Mononuclear cell (primary cell): ENCODE results near the gene CNTRL. TPM values are rescaled to one million over a fixed set of nuclear protein-coding genes. Genes with fewer than 3 reads are reported as not detected.
A peak's percentile ranks its signal among the peaks of the same experiment; 100 is the strongest.
"Not testable (repeated sequence)": the region's sequence is repeated elsewhere in the genome, so short reads cannot be mapped to it uniquely, and the experiment has no call there.

Experiments
- H3K27me3 ChIP-seq: 2 replicates; pipeline ENCODE4 v1.6.0; 2011; ENCODE audit warnings: low read length, control low read depth; ENCODE audit not compliant: insufficient read depth
- H3K4me1 ChIP-seq: 2 replicates; pipeline ENCODE4 v1.5.1; 2011; ENCODE audit warnings: mild to moderate bottlenecking, low read length, control low read depth; ENCODE audit not compliant: insufficient read depth
- H3K4me3 ChIP-seq: 2 replicates; pipeline ENCODE4 v1.5.1; 2011; ENCODE audit warnings: mild to moderate bottlenecking, low read length, moderate library complexity
- H3K9me3 ChIP-seq: 2 replicates; pipeline ENCODE4 v1.5.1; 2011; ENCODE audit warnings: low read depth, mild to moderate bottlenecking, control low read depth, low read length
- total RNA-seq: library from RNA; depleted of rRNA; stranded (reverse); fragments of >200 nt; gene quantifications from one replicate; pipeline ENCODE4 v1.2.3, GENCODE V29; 2012

Gene CNTRL
- total RNA-seq, 1 donor = 35.2 TPM

GRCh38 chr9:121095057-121095456 lies 20.3 kb downstream of the CNTRL start:
- H3K27me3 ChIP-seq = no peaks in the 10 kb centered on the region
- no peak overlapping the region for H3K4me3 ChIP-seq
- H3K9me3 ChIP-seq = no peaks in the 10 kb centered on the region
- no peaks in the 10 kb centered on the region for H3K4me1 ChIP-seq

DNA sequence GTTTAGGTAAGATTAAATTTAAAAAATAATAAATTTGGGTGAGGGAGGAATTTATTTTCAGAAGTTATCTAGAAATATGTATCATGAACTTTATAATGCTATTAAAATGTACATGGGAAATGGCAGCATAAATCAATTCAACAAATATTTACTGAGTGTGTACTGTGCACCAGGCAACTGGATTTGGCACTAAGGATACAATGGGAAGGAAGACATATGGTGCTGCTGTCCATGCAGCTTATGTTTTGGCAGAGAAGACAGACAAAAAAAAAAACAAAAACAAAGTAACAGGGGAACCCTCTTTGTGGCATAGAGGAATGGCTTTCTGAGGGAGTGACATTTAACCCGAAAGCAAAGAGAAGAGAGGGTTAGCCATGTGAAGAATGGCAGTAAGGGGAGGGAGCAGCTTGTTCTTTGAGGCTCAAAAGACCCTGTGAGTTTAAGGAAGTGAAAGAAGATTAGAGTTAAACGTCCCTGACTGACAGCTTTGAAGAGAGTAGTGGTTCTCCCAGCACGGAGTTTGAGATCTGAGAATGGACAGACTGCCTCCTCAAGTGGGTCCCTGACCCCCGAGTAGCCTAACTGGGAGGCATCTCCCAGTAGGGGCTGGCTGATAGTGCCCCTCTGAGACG lies 23.9 kb downstream of the CNTRL start:
- Histone ChIP-seq H3K9me3 (no peaks in the 10 kb centered on the region), H3K4me3 (no peak overlapping the region), H3K27me3 (no peaks in the 10 kb centered on the region), H3K4me1 (no peaks in the 10 kb centered on the region)

GRCh38 chr9:121104054-121104453 lies 29.3 kb downstream of the CNTRL start:
- H3K4me1 ChIP-seq = peaks cover 35% of the 10 kb centered on the region
- H3K4me3 ChIP-seq, H3K27me3 ChIP-seq, H3K9me3 ChIP-seq: not testable (repeated sequence)

DNA sequence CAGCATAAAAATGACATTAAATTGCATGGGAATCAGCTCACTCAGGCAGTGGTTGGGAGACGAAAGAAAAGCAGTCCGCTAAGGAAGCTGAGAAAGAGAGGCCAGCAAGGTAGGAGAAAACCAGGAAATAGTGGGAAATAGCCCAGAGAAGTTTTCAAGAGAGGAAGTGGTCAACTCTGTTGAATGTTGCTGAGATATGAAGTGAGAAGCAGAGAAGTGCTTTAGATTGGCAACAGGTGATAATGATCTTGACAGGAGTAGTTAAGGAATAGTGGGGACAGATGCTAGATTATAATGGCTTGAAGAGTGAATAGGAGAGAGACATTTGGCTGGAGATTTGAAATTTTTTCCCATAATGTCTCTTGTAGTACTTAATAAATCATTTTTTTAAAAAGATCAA lies 30.8 kb downstream of the CNTRL start:
- no peaks in the 10 kb centered on the region for H3K9me3 ChIP-seq
- H3K4me1 ChIP-seq = peaks cover 35% of the 10 kb centered on the region
- H3K27me3 ChIP-seq = no peaks in the 10 kb centered on the region
- H3K4me3 ChIP-seq = no peak overlapping the region

DNA sequence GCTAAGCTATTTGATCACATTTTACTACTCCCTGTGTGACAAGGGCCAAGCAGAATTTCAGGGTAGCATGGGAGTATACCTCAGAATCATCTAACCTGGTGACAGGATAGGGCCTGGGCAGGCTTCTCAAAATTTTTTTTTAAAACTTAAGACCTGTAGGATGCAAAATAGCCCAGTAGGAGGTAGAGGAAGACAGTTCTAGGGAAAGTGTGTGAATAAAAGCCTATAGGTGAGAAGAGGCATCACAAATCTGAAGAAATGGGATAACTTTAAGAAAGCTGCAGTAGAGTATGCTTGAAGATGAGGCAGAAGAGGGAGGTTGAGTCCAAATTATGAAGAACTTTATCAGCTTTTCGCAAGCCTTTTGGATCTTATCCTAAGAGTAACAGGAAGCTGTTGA lies 32.3 kb downstream of the CNTRL start:
- Histone ChIP-seq H3K4me1 (peaks cover 35% of the 10 kb centered on the region), H3K9me3 (no peaks in the 10 kb centered on the region), H3K27me3 (no peaks in the 10 kb centered on the region), H3K4me3 (no peak overlapping the region)

GRCh38 chr9:121107881-121108280 lies 33.1 kb downstream of the CNTRL start:
- Histone ChIP-seq H3K4me3 (no peak overlapping the region), H3K27me3 (no peaks in the 10 kb centered on the region), H3K4me1 (peaks cover 35% of the 10 kb centered on the region), H3K9me3 (no peaks in the 10 kb centered on the region)

- H3K9me3 ChIP-seq = no peaks in the 10 kb centered on the region
Observed at GRCh38 chr9:121115466-121115865, 40.7 kb downstream of the CNTRL start.

DNA sequence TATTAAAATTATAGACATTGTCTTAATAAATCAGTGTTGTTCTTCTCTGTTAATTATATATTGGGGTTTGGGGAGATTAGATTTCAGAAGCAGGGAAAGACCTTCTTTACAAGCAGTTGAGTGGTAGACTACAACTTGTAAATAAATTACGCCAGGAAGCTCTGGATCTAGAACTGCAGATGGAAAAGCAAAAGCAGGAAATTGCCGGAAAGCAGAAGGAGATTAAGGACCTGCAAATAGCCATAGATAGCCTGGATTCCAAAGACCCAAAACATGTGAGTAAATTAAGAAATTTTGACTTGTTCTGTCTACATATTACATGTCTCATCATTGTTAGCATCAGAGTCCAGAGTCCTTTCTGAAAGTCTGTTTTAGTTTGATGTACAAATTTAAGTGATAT lies 43.5 kb downstream of the CNTRL start:
- Histone ChIP-seq H3K27me3 (no peaks in the 10 kb centered on the region), H3K4me3 (no peak overlapping the region), H3K4me1 (peaks cover 20% of the 10 kb centered on the region), H3K9me3 (no peaks in the 10 kb centered on the region)

More at GRCh38 chr9:121115466-121115865, 40.7 kb downstream of the CNTRL start:
- Histone ChIP-seq H3K4me1 (peaks cover 3% of the 10 kb centered on the region), H3K27me3 (no peaks in the 10 kb centered on the region), H3K4me3 (no peak overlapping the region)

DNA sequence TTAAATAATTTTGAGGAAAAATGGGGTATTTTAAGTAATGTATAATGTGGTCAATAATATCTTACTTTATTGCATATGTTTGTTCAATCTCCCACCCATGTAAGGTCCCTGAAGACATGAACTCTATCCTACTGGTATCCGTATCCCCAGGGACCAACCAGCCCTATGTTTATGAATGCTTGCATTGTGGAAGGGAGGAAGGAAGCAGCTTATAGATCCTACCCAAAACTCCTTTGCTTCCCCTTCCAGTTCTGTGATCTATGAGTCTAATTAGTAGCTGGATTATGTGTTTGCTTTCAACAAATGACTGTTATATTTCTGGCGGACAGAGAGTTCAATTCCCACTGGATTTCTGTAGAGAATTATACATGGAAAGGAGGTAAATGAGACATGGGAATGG lies 45.6 kb downstream of the CNTRL start:
- peaks cover 28% of the 10 kb centered on the region for H3K4me1 ChIP-seq
- H3K4me3 ChIP-seq = no peak overlapping the region
- no peaks in the 10 kb centered on the region for H3K9me3 ChIP-seq
- H3K27me3 ChIP-seq = no peaks in the 10 kb centered on the region

- Histone ChIP-seq H3K9me3 (no peaks in the 10 kb centered on the region), H3K4me3 (peak overlapping the region; percentile 30), H3K27me3 (no peaks in the 10 kb centered on the region), H3K4me1 (peaks cover 28% of the 10 kb centered on the region)
Observed at GRCh38 chr9:121121582-121122087, 46.9 kb downstream of the CNTRL start.

DNA sequence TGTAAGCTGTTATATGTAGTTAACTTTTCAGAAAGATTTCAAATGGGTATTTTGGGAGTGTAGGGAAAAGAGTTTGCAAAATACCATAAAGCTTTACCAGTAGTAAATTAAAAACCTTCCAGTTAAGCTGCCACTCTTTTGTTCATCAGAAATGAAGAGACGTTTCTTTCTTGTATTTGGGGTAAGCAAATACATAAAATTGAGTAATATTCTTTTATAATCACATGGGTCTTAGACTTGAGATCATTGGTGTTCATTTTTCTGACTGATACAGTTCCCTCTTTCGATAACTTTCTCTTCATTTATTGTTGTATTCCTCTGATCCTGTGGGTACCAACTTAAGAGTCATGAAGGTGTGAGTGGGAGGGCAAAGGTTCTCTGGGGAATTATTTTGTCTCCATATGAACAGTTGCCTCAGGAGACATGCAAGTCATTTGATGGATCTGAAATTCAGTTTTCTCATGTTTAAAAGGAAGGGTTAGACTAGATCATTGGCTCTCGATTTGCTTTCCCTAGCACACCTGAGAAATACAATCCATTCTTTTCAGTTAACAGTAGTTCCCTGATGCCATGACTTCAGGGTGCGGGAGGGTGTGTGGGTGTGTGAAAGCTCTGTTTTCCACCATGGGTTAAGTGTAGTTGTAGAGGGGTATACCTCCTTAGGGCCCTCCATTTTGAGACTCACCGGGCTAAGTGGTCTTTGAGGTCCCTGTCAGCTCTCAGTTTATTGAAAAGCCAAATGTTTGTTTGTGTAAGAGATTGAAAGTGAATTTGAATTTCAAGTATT lies 47.7 kb downstream of the CNTRL start:
- Histone ChIP-seq H3K27me3 (no peaks in the 10 kb centered on the region), H3K9me3 (no peaks in the 10 kb centered on the region), H3K4me1 (peaks cover 28% of the 10 kb centered on the region), H3K4me3 (peak overlapping the region; percentile 30)

DNA sequence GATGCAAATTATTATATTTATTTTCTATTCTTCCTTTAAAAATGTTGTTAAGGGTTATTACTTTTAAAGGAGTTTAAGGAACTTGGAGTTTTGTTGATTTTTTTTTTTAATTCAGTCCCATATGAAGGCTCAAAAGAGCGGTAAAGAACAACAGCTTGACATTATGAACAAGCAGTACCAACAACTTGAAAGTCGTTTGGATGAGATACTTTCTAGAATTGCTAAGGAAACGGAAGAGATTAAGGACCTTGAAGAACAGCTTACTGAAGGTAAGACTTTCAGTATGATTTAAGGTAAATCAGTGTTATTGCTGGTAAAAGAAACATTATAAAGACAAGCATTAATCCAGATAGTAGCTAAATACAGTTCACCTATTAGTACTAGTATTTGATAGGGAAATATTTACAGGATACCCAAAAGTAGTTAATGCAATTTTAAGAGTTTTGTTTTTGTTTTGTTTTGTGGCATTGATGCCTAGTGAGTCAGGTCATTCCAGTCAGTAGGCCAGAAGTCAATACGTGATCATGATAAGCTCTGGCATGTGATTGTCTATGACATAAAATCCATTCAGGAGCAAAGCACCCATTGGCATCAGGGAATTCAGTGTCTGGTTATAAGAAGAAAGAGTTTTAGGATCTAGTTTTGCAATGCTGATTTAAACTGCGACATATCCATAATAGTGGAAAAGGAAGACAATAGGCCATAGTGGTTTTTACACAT lies 49.2 kb downstream of the CNTRL start:
- no peak overlapping the region for H3K4me3 ChIP-seq
- H3K9me3 ChIP-seq = no peaks in the 10 kb centered on the region
- H3K4me1 ChIP-seq = peaks cover 28% of the 10 kb centered on the region
- H3K27me3 ChIP-seq = no peaks in the 10 kb centered on the region

DNA sequence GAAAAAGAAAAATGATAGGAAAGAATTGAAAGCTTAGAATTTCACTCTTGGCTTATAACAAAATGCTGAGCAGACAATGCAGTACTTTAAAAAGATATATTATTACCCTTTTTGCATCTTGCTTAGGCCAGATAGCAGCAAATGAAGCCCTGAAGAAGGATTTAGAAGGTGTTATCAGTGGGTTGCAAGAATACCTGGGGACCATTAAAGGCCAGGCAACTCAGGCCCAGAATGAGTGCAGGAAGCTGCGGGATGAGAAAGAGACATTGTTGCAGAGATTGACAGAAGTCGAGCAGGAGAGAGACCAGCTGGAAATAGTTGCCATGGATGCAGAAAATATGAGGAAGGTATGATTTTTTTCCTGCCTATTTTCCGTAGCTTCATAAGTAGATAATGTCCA lies 50.8 kb downstream of the CNTRL start:
- Histone ChIP-seq H3K4me1 (peaks cover 24% of the 10 kb centered on the region), H3K4me3 (no peak overlapping the region), H3K27me3 (no peaks in the 10 kb centered on the region)

GRCh38 chr9:121129384-121129783 lies 54.6 kb downstream of the CNTRL start:
- not testable (repeated sequence) for H3K27me3 ChIP-seq, H3K4me3 ChIP-seq, H3K9me3 ChIP-seq
- peaks cover 19% of the 10 kb centered on the region for H3K4me1 ChIP-seq

More for the DNA sequence above, 50.8 kb downstream of the CNTRL start:
- no peaks in the 10 kb centered on the region for H3K9me3 ChIP-seq

DNA sequence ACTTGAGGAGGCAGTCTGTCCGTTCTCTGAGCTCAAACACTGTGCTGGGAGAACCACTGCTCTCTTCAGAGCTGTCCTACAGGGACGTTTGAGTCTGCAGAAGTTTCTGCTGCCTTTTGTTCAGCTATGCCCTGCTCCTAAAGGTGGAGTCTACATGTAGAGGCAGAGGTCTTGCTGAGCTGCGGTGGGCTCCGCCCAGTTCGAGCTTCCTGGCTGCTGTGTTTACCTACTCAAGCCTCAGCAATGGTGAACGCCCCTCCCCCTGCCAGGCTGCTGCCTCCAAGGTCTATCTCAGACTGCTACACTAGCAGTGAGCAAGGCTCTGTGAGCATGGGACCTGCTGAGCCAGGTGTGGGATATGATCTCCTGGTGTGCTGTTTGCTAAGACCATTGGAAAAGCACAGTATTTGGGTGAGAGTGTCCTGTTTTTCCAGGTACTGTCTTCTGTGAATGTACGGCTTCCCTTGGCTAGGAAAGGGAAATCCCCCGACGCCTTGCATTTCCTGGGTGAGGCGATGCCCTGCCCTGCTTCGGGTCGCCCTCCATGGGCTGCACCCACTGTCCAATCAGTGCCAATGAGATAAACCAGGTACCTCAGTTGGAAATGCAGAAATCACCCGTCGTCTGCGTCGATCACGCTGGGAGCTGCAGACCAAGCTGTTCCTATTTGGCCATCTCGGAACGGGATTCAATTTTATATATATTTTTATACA lies 58.5 kb downstream of the CNTRL start:
- no peak overlapping the region for H3K4me3 ChIP-seq
- H3K9me3 ChIP-seq = no peaks in the 10 kb centered on the region
- no peaks in the 10 kb centered on the region for H3K27me3 ChIP-seq
- H3K4me1 ChIP-seq = peaks cover 14% of the 10 kb centered on the region
